ENCODE data around the gene TSPAN14. TPM values are rescaled to one million over a fixed set of nuclear protein-coding genes. Genes with fewer than 3 reads are reported as not detected.

The TSPAN14 gene
- total and polyA plus RNA-seq, 2 of the 8 experiments (the other 6 are each of a cell fraction or from before 2014, with no cell fraction given), result 47.4 to 57.8 TPM

- TF ChIP-seq CTCF (IDR thresholded peaks at IDR 0.05; ENCODE audit: control extremely low read depth in 1 of 3, insufficient read depth in 1 of 3, low read depth in 1 of 3, low read length in 3 of 3), result no peak
Measured at GRCh38 chr10:80506836-80507487, 52.9 kb downstream of the TSPAN14 start (continued).
